DMS153 (cell line): ENCODE results near the gene SELENOP.
"Not testable (repeated sequence)": the region's sequence is repeated elsewhere in the genome, so short reads cannot be mapped to it uniquely, and the experiment has no call there.

Experiments used
- DNase-seq: peaks from one replicate; lab custom pipeline; 2025; lab: John Stamatoyannopoulos, UW

Gene SELENOP

GRCh38 chr5:42826757-42827515 lies 15.2 kb upstream of the SELENOP start:
- no peak for DNase-seq

- peak; percentile 69 for DNase-seq
Measured at GRCh38 chr5:42825422-42826148, 13.9 kb upstream of the SELENOP start.

GRCh38 chr5:42824347-42824976 lies 12.8 kb upstream of the SELENOP start:
- no peak for DNase-seq

GRCh38 chr5:42822548-42822947 lies 10.9 kb upstream of the SELENOP start:
- no peak for DNase-seq

GRCh38 chr5:42819745-42820144 lies 8.1 kb upstream of the SELENOP start:
- no peak for DNase-seq

GRCh38 chr5:42816546-42816945 lies 4.9 kb upstream of the SELENOP start:
- not testable (repeated sequence) for DNase-seq

- DNase-seq = no peak
Measured at GRCh38 chr5:42813533-42813932, 1.8 kb upstream of the SELENOP start.

GRCh38 chr5:42812620-42813019 lies 928 bp upstream of the SELENOP start:
- no peak for DNase-seq

- no peak for DNase-seq
Measured at GRCh38 chr5:42810834-42811590, 680 bp downstream of the SELENOP start.

GRCh38 chr5:42808888-42809611 lies 2.6 kb downstream of the SELENOP start:
- no peak for DNase-seq

GRCh38 chr5:42807722-42808447 lies 3.8 kb downstream of the SELENOP start:
- DNase-seq = no peak

- DNase-seq = no peak
Measured at GRCh38 chr5:42806701-42807262, 4.9 kb downstream of the SELENOP start.

- no peak for DNase-seq
Measured at GRCh38 chr5:42806004-42806700, 5.5 kb downstream of the SELENOP start.

GRCh38 chr5:42804717-42805339 lies 6.9 kb downstream of the SELENOP start:
- no peak for DNase-seq

- no peak for DNase-seq
Measured at GRCh38 chr5:42801516-42802166, 10.1 kb downstream of the SELENOP start.

GRCh38 chr5:42800748-42801330 lies 10.9 kb downstream of the SELENOP start:
- no peak for DNase-seq

- no peak for DNase-seq
Measured at GRCh38 chr5:42799668-42800114, 12.0 kb downstream of the SELENOP start.

- DNase-seq = no peak
Measured at GRCh38 chr5:42799241-42799608, 12.5 kb downstream of the SELENOP start.
